ENCODE data around the gene BDH1.
"Not testable (repeated sequence)": the region's sequence is repeated elsewhere in the genome, so short reads cannot be mapped to it uniquely, and the experiment has no call there.

BDH1 gene

GRCh38 chr3:197520311-197521276 lies 35.2 kb downstream of the BDH1 start:
- DNase-seq (ENCODE audit: low spot score), result peak; percentile 94

DNA sequence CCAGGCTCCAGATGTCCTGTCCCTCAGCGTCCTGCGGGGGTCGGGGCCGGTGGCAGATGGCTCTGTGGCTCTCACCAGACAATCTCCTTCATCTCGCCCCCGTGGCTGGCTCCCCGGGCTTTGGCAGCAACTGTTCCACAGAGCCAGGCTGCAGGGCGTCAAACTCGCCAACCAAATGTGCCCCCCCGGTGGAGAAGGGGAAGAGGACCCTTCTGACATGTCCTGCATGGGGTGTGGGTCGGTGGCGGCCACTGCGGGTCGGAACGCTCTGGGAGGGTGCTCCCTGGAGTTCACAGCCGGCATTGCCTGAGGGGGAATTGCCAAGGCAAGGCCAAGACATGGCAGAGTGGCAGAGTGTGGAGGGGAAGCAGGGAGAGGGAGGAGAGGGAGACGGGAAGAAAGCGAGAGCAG lies 36.0 kb downstream of the BDH1 start:
- DNase-seq (ENCODE audit: low spot score), result no peak

GRCh38 chr3:197518881-197519421 lies 36.8 kb downstream of the BDH1 start:
- DNase-seq (ENCODE audit: low spot score), result no peak

DNA sequence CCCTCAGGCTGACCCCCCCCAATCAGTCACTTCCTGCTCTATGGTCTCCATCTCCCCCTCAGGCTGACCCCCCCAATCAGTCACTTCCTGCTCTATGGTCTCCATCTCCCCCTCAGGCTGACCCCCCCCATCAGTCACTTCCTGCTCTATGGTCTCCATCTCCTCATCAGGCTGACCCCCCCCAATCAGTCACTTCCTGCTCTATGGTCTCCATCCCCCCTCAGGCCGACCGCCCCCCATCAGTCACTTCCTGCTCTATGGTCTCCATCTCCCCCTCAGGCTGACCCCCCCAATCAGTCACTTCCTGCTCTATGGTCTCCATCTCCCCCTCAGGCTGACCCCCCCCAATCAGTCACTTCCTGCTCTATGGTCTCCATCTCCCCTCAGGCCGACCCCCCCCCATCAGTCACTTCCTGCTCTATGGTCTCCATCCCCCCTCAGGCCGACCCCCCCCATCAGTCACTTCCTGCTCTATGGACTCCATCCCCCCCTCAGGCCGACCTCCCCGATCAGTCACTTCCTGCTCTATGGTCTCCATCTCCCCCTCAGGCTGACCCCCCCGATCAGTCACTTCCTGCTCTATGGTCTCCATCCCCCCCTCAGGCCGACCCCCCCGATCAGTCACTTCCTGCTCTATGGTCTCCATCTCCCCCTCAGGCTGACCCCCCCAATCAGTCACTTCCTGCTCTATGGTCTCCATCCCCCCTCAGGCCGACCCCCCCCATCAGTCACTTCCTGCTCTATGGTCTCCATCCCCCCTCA lies 37.7 kb downstream of the BDH1 start:
- DNase-seq (ENCODE audit: low spot score), result not testable (repeated sequence)

DNA sequence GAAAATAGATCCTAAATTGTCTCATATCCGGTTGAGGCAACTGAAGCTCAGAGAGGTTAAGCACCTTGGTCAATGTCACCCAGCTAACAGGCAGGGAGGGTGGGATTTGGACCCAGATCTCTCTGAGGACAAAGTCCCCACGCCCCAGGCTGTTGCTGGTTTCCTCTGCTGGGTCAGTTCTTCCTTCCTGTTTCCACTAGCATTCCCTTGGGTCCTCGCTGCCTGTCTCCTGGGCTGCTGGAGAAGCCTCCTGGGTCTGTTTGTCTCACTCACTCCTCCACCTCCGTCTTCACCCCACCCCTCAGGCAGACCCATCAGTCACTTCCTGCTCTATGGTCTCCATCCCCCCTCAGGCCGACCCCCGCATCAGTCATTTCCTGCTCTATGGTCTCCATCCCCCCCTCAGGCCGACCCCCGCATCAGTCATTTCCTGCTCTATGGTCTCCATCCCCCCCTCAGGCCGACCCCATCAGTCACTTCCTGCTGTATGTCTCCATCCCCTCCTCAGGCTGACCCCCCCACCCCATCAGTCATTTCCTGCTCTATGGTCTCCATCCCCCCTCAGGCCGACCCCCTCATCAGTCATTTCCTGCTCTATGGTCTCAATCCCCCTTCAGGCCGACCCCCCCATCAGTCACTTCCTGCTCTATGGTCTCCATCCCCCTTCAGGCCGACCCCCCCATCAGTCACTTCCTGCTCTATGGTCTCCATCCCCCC lies 38.7 kb downstream of the BDH1 start:
- DNase-seq (ENCODE audit: low spot score), result not testable (repeated sequence)

DNA sequence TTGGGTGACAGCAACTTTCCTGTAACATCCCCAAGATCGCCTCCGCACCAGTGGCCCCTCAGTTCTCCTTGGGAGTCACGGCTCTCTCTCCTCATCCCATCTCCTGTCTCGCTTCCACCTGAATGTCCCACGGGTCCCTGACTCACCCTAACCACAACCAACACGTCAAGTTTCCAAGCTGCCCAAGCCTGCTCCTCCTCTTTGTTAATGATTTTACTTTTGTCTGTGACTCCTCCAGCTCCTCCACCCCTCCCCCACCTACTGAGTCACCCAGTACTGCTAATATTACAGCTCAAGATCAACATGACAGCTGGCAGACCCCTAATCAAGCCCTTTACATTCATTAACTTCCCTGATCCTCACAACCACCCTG lies 39.3 kb downstream of the BDH1 start:
- no peak for DNase-seq (ENCODE audit: low spot score)

GRCh38 chr3:197514786-197515355 lies 40.9 kb downstream of the BDH1 start:
- DNase-seq (ENCODE audit: low spot score), result no peak

DNA sequence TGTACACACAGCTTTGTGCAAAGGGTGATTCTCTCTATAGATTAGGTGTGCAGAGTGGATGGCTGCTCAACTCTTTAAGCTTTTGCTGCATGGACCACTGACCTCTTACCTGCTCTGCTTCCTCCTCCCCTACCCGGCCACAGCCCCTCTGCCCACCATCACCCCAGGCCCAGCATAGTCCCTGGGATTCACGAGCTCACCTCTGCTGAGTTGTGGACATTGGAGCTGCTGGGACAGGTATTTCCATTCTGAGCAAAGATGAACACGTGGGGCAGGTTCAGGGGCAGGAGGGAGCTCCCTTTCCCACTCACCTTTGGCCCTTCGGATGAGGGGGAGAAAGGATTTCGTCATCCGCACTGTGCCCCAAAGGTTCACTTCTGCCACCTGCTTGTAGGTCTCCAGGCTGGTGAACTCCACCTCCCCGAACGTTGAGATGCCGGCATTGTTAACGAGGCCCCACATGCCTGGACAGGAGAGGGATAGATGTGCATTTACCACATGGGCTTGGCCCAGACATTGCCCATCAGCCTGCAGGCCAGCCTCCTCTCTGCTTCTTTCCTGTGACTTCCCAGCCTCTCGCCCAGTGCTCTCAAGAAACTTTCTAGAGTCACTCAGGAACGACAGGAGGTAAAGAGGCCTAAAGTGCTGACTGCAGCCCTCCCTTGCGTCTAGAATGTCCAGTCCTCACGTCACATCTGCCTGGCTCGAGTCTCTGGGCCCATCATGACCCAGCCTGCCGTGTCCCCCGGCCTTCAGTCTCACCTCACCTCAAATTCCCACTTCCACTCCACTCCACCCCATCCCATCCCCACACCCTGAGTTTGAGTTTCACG lies 41.6 kb downstream of the BDH1 start:
- DNase-seq (ENCODE audit: low spot score), result no peak

- no peak for DNase-seq (ENCODE audit: low spot score)
These were observed 42.8 kb downstream of the BDH1 start for GRCh38 chr3:197512691-197513571.

- no peak for DNase-seq (ENCODE audit: low spot score)
These were observed 43.7 kb downstream of the BDH1 start for GRCh38 chr3:197511853-197512635.

- DNase-seq (ENCODE audit: low spot score), result no peak
These were observed 44.6 kb downstream of the BDH1 start for GRCh38 chr3:197511130-197511529.

GRCh38 chr3:197510642-197511018 lies 45.1 kb downstream of the BDH1 start:
- DNase-seq (ENCODE audit: low spot score), result no peak

GRCh38 chr3:197508924-197509775 lies 46.6 kb downstream of the BDH1 start:
- DNase-seq (ENCODE audit: low spot score), result no peak

DNA sequence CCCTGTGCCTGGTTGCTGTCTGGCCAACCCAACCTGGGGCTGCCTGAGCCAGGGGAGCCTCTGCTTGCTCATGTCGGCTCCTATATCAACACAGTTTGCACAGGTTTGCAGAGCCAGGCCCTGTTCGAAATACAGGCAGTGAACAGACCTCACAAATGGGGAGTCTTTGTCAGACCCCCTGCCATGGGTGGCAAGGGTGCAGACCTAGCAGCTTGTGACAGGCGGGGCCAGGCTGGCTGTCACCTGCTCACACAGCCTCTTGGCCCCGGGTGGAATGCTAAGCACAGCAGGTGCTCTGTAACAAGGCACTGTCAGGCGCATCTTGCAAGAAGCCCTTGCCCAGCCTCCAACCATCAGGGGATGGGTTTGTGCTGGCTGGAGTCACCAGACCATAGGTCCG lies 47.3 kb downstream of the BDH1 start:
- no peak for DNase-seq (ENCODE audit: low spot score)

- no peak for DNase-seq (ENCODE audit: low spot score)
These were observed 47.7 kb downstream of the BDH1 start for GRCh38 chr3:197508051-197508451.

DNA sequence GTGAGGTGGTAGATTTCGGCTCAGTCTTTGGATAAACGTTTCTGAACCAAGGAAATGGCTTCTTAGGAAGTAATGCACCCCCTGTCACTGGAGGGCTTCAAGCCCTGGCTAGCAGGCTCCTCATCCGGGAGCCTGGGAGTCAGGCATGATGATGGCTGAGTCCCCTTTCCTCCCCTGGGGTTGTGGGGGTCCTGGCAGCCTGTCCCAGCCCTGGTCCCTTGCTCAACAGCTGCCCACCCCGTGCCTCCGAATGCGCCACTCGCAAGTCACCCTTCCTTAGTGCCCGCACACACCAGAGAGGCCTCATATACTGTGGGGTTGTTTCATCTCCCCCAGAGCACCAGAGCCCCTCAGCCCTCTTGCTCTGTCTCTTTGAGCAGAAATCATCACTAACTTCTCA lies 48.2 kb downstream of the BDH1 start:
- no peak for DNase-seq (ENCODE audit: low spot score)

GRCh38 chr3:197507081-197507480 lies 48.7 kb downstream of the BDH1 start:
- no peak for DNase-seq (ENCODE audit: low spot score)

All from HuH-7.5 (cell line).